ENCODE results near the gene GNB4.

GNB4 gene

GRCh38 chr3:179348325-179349013, 102.8 kb downstream of the GNB4 start:
- peak; percentile 55 for DNase-seq

GRCh38 chr3:179347345-179348194, 103.7 kb downstream of the GNB4 start, which contains the start of gene MFN1:
Gene MFN1, plus strand, starts transcription at chr3:179347709. Its CDS starts 1,143 bp downstream, at chr3:179348852.
- DNase-seq = peak; percentile 99
